Fibroblast of lung (primary cell): ENCODE measurements around the gene IL10RA. TPM values are rescaled to one million over a fixed set of nuclear protein-coding genes. Genes with fewer than 3 reads are reported as not detected.

Experiments
- DNase-seq, 2 donors: peaks; one replicate each; pipeline versions ENCODE4 v3.0.0 to v3.0.0-alpha.2; 2010; ENCODE audit warnings: low read depth in 2 of 2
- H2AFZ ChIP-seq: 2 replicates; pipeline ENCODE4 v1.5.1; 2012; ENCODE audit warnings: low read length, control low read depth, inconsistent platforms
- H3K27ac ChIP-seq: 2 replicates; pipeline ENCODE4 v1.5.1; 2011; ENCODE audit warnings: low read length, control low read depth; ENCODE audit not compliant: insufficient read depth
- H3K27me3 ChIP-seq: 2 replicates; pipeline ENCODE4 v1.5.1; 2011; ENCODE audit warnings: mild to moderate bottlenecking, low read length; ENCODE audit not compliant: control insufficient read depth, insufficient read depth
- H3K36me3 ChIP-seq: 2 replicates; pipeline ENCODE4 v1.5.1; 2011; ENCODE audit warnings: low read length; ENCODE audit not compliant: control insufficient read depth, insufficient read depth
- H3K4me1 ChIP-seq: 2 replicates; pipeline ENCODE4 v1.5.1; 2011; ENCODE audit warnings: low read length; ENCODE audit not compliant: control insufficient read depth, insufficient read depth; ENCODE audit errors: extremely low read depth
- H3K4me2 ChIP-seq: 2 replicates; pipeline ENCODE4 v1.5.1; 2011; ENCODE audit warnings: low read length, control low read depth; ENCODE audit not compliant: insufficient read depth; ENCODE audit errors: extremely low read depth
- H3K4me3 ChIP-seq, 4 experiments: fragments of 200-600 bp in 1 of 4; sonication (generic) in 1 of 4; replicated peaks in 1 of 4; 2 replicates each; pipeline ENCODE4 v1.5.1; 2011 to 2016; ENCODE audit warnings: low read length in 4 of 4, low read depth in 3 of 4, mild to moderate bottlenecking in 3 of 4, control low read depth in 2 of 4, inconsistent platforms in 1 of 4, mixed read lengths in 1 of 4; ENCODE audit not compliant: insufficient read depth in 1 of 4; ENCODE audit errors: control extremely low read depth in 1 of 4
- H3K79me2 ChIP-seq: 2 replicates; pipeline ENCODE4 v1.5.1; 2012; ENCODE audit warnings: mild to moderate bottlenecking, low read length, inconsistent platforms; ENCODE audit not compliant: control insufficient read depth, insufficient read depth
- H3K9ac ChIP-seq: 2 replicates; pipeline ENCODE4 v1.5.1; 2011; ENCODE audit warnings: mild to moderate bottlenecking, low read length, control low read depth; ENCODE audit not compliant: insufficient read depth
- H3K9me3 ChIP-seq: 2 replicates; pipeline ENCODE4 v1.5.1; 2012; ENCODE audit warnings: low read depth, low read length; ENCODE audit not compliant: control insufficient read depth, insufficient read depth
- H4K20me1 ChIP-seq: 2 replicates; pipeline ENCODE4 v1.5.1; 2011; ENCODE audit warnings: low read length; ENCODE audit not compliant: control insufficient read depth, insufficient read depth; ENCODE audit errors: extremely low read depth
- EZH2 ChIP-seq: IDR thresholded peaks from 2 replicates; pipeline ENCODE4 v1.5.1; 2012; ENCODE audit warnings: low read length, control low read depth, mild to moderate bottlenecking; ENCODE audit errors: missing control alignments
- polyA plus RNA-seq, 2 donors: library from polyadenylated mRNA; depleted of rRNA in 1 of 2; stranded (reverse) in 1 of 2; unstranded in 1 of 2; fragments of >200 nt; gene quantifications; 2 replicates each; pipeline ENCODE4 v1.2.1, GENCODE V29; 2011 to 2012; ENCODE audit warnings: missing spikeins in 1 of 2
- total RNA-seq: library from RNA; depleted of rRNA; stranded (reverse); fragments of >200 nt; gene quantifications from 2 replicates; pipeline ENCODE4 v1.2.1, GENCODE V29; 2014
- TF ChIP-seq, protein P1 (sequence below), 2 donors: IDR thresholded peaks in 1 of 2; conservative IDR thresholded peaks in 1 of 2; 1 replicate in 1 of 2; 2 replicates in 1 of 2; pipeline ENCODE4 v1.5.1; 2011 to 2012; ENCODE audit warnings: low read length in 2 of 2, control low read depth in 1 of 2, inconsistent platforms in 1 of 2, low read depth in 1 of 2, mild to moderate bottlenecking in 1 of 2

IL10RA gene
- total and polyA plus RNA-seq, 2 donors (not counting 1 experiment from before 2014, with no cell fraction given), result 0.17 TPM; not detected in 1

GRCh38 chr11:118008271-118008911 is 22.2 kb downstream of the IL10RA start:
- no peaks in the 10 kb centered on the region for H4K20me1 ChIP-seq
- no peak overlapping the region for H2AFZ ChIP-seq
- no peak overlapping the region for H3K4me2 ChIP-seq
- H3K9me3 ChIP-seq, result no peaks in the 10 kb centered on the region
- H3K27me3 ChIP-seq, result no peaks in the 10 kb centered on the region
- TF ChIP-seq EZH2, result no peak
- TF ChIP-seq, protein P1, sequence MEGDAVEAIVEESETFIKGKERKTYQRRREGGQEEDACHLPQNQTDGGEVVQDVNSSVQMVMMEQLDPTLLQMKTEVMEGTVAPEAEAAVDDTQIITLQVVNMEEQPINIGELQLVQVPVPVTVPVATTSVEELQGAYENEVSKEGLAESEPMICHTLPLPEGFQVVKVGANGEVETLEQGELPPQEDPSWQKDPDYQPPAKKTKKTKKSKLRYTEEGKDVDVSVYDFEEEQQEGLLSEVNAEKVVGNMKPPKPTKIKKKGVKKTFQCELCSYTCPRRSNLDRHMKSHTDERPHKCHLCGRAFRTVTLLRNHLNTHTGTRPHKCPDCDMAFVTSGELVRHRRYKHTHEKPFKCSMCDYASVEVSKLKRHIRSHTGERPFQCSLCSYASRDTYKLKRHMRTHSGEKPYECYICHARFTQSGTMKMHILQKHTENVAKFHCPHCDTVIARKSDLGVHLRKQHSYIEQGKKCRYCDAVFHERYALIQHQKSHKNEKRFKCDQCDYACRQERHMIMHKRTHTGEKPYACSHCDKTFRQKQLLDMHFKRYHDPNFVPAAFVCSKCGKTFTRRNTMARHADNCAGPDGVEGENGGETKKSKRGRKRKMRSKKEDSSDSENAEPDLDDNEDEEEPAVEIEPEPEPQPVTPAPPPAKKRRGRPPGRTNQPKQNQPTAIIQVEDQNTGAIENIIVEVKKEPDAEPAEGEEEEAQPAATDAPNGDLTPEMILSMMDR (conservative IDR thresholded peaks at IDR 0.05 in 1 of 2, IDR thresholded peaks at IDR 0.05 in 1 of 2; ENCODE audit: low read depth in 1 of 2, low read length in 2 of 2), result no peak
- no peaks in the 10 kb centered on the region for H3K36me3 ChIP-seq
- H3K27ac ChIP-seq, result no peak overlapping the region
- DNase-seq, result no peak
- H3K9ac ChIP-seq, result no peak overlapping the region
- H3K4me1 ChIP-seq, result no peaks in the 10 kb centered on the region
- H3K4me3 ChIP-seq, result no peak overlapping the region
- H3K79me2 ChIP-seq, result no peaks in the 10 kb centered on the region

GRCh38 chr11:118009864-118010737 is 23.9 kb downstream of the IL10RA start:
- Histone ChIP-seq H4K20me1 (no peaks in the 10 kb centered on the region), H3K79me2 (no peaks in the 10 kb centered on the region), H3K4me1 (no peaks in the 10 kb centered on the region), H2AFZ (no peak overlapping the region), H3K4me2 (no peak overlapping the region), H3K27me3 (no peaks in the 10 kb centered on the region), H3K4me3 (no peak overlapping the region), H3K9ac (no peak overlapping the region), H3K9me3 (no peaks in the 10 kb centered on the region), H3K27ac (no peak overlapping the region), H3K36me3 (no peaks in the 10 kb centered on the region)
- TF ChIP-seq, protein P1 (conservative IDR thresholded peaks at IDR 0.05 in 1 of 2, IDR thresholded peaks at IDR 0.05 in 1 of 2; ENCODE audit: low read depth in 1 of 2, low read length in 2 of 2), result no peak
- no peak for TF ChIP-seq EZH2
- no peak for DNase-seq

GRCh38 chr11:118010738-118011461 is 24.7 kb downstream of the IL10RA start:
- Histone ChIP-seq H3K27me3 (no peaks in the 10 kb centered on the region), H3K4me3 (no peak overlapping the region), H3K36me3 (no peaks in the 10 kb centered on the region), H3K27ac (no peak overlapping the region), H3K4me1 (no peaks in the 10 kb centered on the region), H3K9me3 (no peaks in the 10 kb centered on the region), H3K4me2 (no peak overlapping the region), H3K79me2 (no peaks in the 10 kb centered on the region), H3K9ac (no peak overlapping the region), H4K20me1 (no peaks in the 10 kb centered on the region), H2AFZ (no peak overlapping the region)
- no peak for DNase-seq
- no peak for TF ChIP-seq EZH2
- TF ChIP-seq, protein P1 (conservative IDR thresholded peaks at IDR 0.05 in 1 of 2, IDR thresholded peaks at IDR 0.05 in 1 of 2; ENCODE audit: low read depth in 1 of 2, low read length in 2 of 2), result no peak
